ENCODE measurements around the gene UTS2B.

GRCh38 chr3:191316876-191317603 lies 13.3 kb downstream of the UTS2B start:
- no peak for TF ChIP-seq POLR2A (IDR thresholded peaks at IDR 0.05; ENCODE audit: low read depth, low read length)
- no peak for TF ChIP-seq TAF1 (IDR thresholded peaks at IDR 0.05; ENCODE audit: borderline replicate concordance, low read depth, low read length)
